ENCODE data around the gene ALG6.

Gene ALG6

GRCh38 chr1:63321066-63321784 lies 46.2 kb upstream of the ALG6 start:
- H3K79me2 ChIP-seq (ENCODE audit: control insufficient read depth, insufficient read depth, low read length) = no peaks in the 10 kb centered on the region
- H2BK120ac ChIP-seq (ENCODE audit: low read depth, low read length) = no peak overlapping the region
- no peak overlapping the region for H2AK5ac ChIP-seq (ENCODE audit: low read length)
- no peaks in the 10 kb centered on the region for H3K79me1 ChIP-seq (ENCODE audit: low read length)
- WGBS (ENCODE audit: extremely low coverage, insufficient coverage, low lambda C conversion rate) = no CpG with 5 or more reads among the region's 39 CpGs
- no peak overlapping the region for H3K4ac ChIP-seq (ENCODE audit: low read depth, low read length)
- no peak overlapping the region for H4K8ac ChIP-seq (ENCODE audit: low read depth, low read length)
- no peak overlapping the region for H3K18ac ChIP-seq (ENCODE audit: low read length)
- no peaks in the 10 kb centered on the region for H3K36me3 ChIP-seq (ENCODE audit: control insufficient read depth, insufficient read depth, low read length)
- no peak overlapping the region for H3K27ac ChIP-seq (ENCODE audit: low read depth, low read length)
- peak overlapping the region; percentile 10 for H3K56ac ChIP-seq (ENCODE audit: low read length)
- H3K23ac ChIP-seq (ENCODE audit: low read length) = no peak overlapping the region
- H3K4me2 ChIP-seq (ENCODE audit: low read length) = no peak overlapping the region
- H3K4me3 ChIP-seq (ENCODE audit: low read length) = no peak overlapping the region
- no peak overlapping the region for H3K9ac ChIP-seq (ENCODE audit: low read length)
- H4K5ac ChIP-seq (ENCODE audit: low read length) = no peak overlapping the region
- peaks cover 2% of the 10 kb centered on the region for H3K4me1 ChIP-seq (ENCODE audit: control insufficient read depth, low read depth, low read length)
- H2BK5ac ChIP-seq (ENCODE audit: low read length) = no peak overlapping the region
- peaks cover 55% of the 10 kb centered on the region for H3K27me3 ChIP-seq (ENCODE audit: insufficient read depth, low read length, poor library complexity)
- peak; percentile 54 for DNase-seq
- H2BK15ac ChIP-seq (replicated peaks; ENCODE audit: low read depth) = no peak overlapping the region

GRCh38 chr1:63321785-63322113 lies 45.7 kb upstream of the ALG6 start:
- peak overlapping the region; percentile 55 for H3K4me2 ChIP-seq (ENCODE audit: low read length)
- H3K79me1 ChIP-seq (ENCODE audit: low read length) = no peaks in the 10 kb centered on the region
- H3K27ac ChIP-seq (ENCODE audit: low read depth, low read length) = no peak overlapping the region
- no peak overlapping the region for H2BK15ac ChIP-seq (replicated peaks; ENCODE audit: low read depth)
- no peak overlapping the region for H2AK5ac ChIP-seq (ENCODE audit: low read length)
- peaks cover 2% of the 10 kb centered on the region for H3K4me1 ChIP-seq (ENCODE audit: control insufficient read depth, low read depth, low read length)
- no peak overlapping the region for H3K18ac ChIP-seq (ENCODE audit: low read length)
- no peak overlapping the region for H3K4me3 ChIP-seq (ENCODE audit: low read length)
- H3K79me2 ChIP-seq (ENCODE audit: control insufficient read depth, insufficient read depth, low read length) = no peaks in the 10 kb centered on the region
- H3K9ac ChIP-seq (ENCODE audit: low read length) = no peak overlapping the region
- H3K4ac ChIP-seq (ENCODE audit: low read depth, low read length) = no peak overlapping the region
- H3K23ac ChIP-seq (ENCODE audit: low read length) = no peak overlapping the region
- no peak overlapping the region for H4K5ac ChIP-seq (ENCODE audit: low read length)
- H3K27me3 ChIP-seq (ENCODE audit: insufficient read depth, low read length, poor library complexity) = peaks cover 58% of the 10 kb centered on the region
- H3K36me3 ChIP-seq (ENCODE audit: control insufficient read depth, insufficient read depth, low read length) = no peaks in the 10 kb centered on the region
- no peak overlapping the region for H3K56ac ChIP-seq (ENCODE audit: low read length)
- no peak overlapping the region for H2BK120ac ChIP-seq (ENCODE audit: low read depth, low read length)
- H2BK5ac ChIP-seq (ENCODE audit: low read length) = no peak overlapping the region
- H4K8ac ChIP-seq (ENCODE audit: low read depth, low read length) = no peak overlapping the region
- peak; percentile 69 for DNase-seq
- WGBS (ENCODE audit: extremely low coverage, insufficient coverage, low lambda C conversion rate) = no CpG with 5 or more reads among the region's 12 CpGs

GRCh38 chr1:63322114-63322943 lies 45.1 kb upstream of the ALG6 start, which contains the start of gene FOXD3:
TSS of gene FOXD3 (plus strand) at chr1:63322567. CDS start at chr1:63323059, 492 bp downstream.
- WGBS (ENCODE audit: extremely low coverage, insufficient coverage, low lambda C conversion rate) = no CpG with 5 or more reads among the region's 85 CpGs
- Histone ChIP-seq H4K8ac (ENCODE audit: low read depth, low read length) (no peak within 1 kb of the TSS), H4K5ac (ENCODE audit: low read length) (no peak within 1 kb of the TSS), H3K79me1 (ENCODE audit: low read length) (no peaks in the 10 kb centered on the region), H3K23ac (ENCODE audit: low read length) (peak within 1 kb of the TSS; percentile 85), H3K9ac (ENCODE audit: low read length) (peak within 1 kb of the TSS; percentile 34), H2BK120ac (ENCODE audit: low read depth, low read length) (no peak within 1 kb of the TSS), H3K56ac (ENCODE audit: low read length) (peak within 1 kb of the TSS; percentile 50), H3K36me3 (ENCODE audit: control insufficient read depth, insufficient read depth, low read length) (no peaks in the 10 kb centered on the region), H3K18ac (ENCODE audit: low read length) (peak within 1 kb of the TSS; percentile 46), H2BK5ac (ENCODE audit: low read length) (no peak within 1 kb of the TSS), H3K4me2 (ENCODE audit: low read length) (peak within 1 kb of the TSS; percentile 55), H2AK5ac (ENCODE audit: low read length) (no peak within 1 kb of the TSS), H3K79me2 (ENCODE audit: control insufficient read depth, insufficient read depth, low read length) (no peaks in the 10 kb centered on the region), H3K27ac (ENCODE audit: low read depth, low read length) (no peak within 1 kb of the TSS), H3K4me1 (ENCODE audit: control insufficient read depth, low read depth, low read length) (peaks cover 2% of the 10 kb centered on the region), H3K4me3 (ENCODE audit: low read length) (peak within 1 kb of the TSS; percentile 12), H3K4ac (ENCODE audit: low read depth, low read length) (no peak within 1 kb of the TSS), H2BK15ac (replicated peaks; ENCODE audit: low read depth) (no peak within 1 kb of the TSS), H3K27me3 (ENCODE audit: insufficient read depth, low read length, poor library complexity) (peaks cover 64% of the 10 kb centered on the region)
- DNase-seq = peak; percentile 87

- no peak overlapping the region for H3K4me3 ChIP-seq (ENCODE audit: low read length)
Measured at GRCh38 chr1:63322944-63323864, 44.2 kb upstream of the ALG6 start.

GRCh38 chr1:63323865-63324778 lies 43.3 kb upstream of the ALG6 start:
- Histone ChIP-seq H3K79me2 (ENCODE audit: control insufficient read depth, insufficient read depth, low read length) (no peaks in the 10 kb centered on the region), H3K9ac (ENCODE audit: low read length) (no peak overlapping the region), H3K79me1 (ENCODE audit: low read length) (no peaks in the 10 kb centered on the region), H3K23ac (ENCODE audit: low read length) (peak overlapping the region; percentile 38), H2BK15ac (replicated peaks; ENCODE audit: low read depth) (no peak overlapping the region), H3K4ac (ENCODE audit: low read depth, low read length) (no peak overlapping the region), H2BK120ac (ENCODE audit: low read depth, low read length) (no peak overlapping the region), H3K27ac (ENCODE audit: low read depth, low read length) (no peak overlapping the region), H3K4me1 (ENCODE audit: control insufficient read depth, low read depth, low read length) (peaks cover 2% of the 10 kb centered on the region), H3K4me3 (ENCODE audit: low read length) (no peak overlapping the region), H4K5ac (ENCODE audit: low read length) (no peak overlapping the region), H4K8ac (ENCODE audit: low read depth, low read length) (no peak overlapping the region), H3K18ac (ENCODE audit: low read length) (no peak overlapping the region), H3K56ac (ENCODE audit: low read length) (peak overlapping the region; percentile 32), H2AK5ac (ENCODE audit: low read length) (no peak overlapping the region), H3K27me3 (ENCODE audit: insufficient read depth, low read length, poor library complexity) (peaks cover 61% of the 10 kb centered on the region), H3K4me2 (ENCODE audit: low read length) (peak overlapping the region; percentile 30), H2BK5ac (ENCODE audit: low read length) (no peak overlapping the region), H3K36me3 (ENCODE audit: control insufficient read depth, insufficient read depth, low read length) (no peaks in the 10 kb centered on the region)
- WGBS (ENCODE audit: extremely low coverage, insufficient coverage, low lambda C conversion rate) = no CpG with 5 or more reads among the region's 114 CpGs
- DNase-seq = no peak

More at GRCh38 chr1:63322944-63323864, 44.2 kb upstream of the ALG6 start:
- DNase-seq = peak; percentile 75
- Histone ChIP-seq H3K36me3 (ENCODE audit: control insufficient read depth, insufficient read depth, low read length) (no peaks in the 10 kb centered on the region), H3K27me3 (ENCODE audit: insufficient read depth, low read length, poor library complexity) (peaks cover 64% of the 10 kb centered on the region), H3K9ac (ENCODE audit: low read length) (no peak overlapping the region), H4K5ac (ENCODE audit: low read length) (no peak overlapping the region), H3K4me2 (ENCODE audit: low read length) (peak overlapping the region; percentile 16), H3K23ac (ENCODE audit: low read length) (peak overlapping the region; percentile 85), H3K18ac (ENCODE audit: low read length) (no peak overlapping the region), H3K56ac (ENCODE audit: low read length) (peak overlapping the region; percentile 39), H3K79me1 (ENCODE audit: low read length) (no peaks in the 10 kb centered on the region), H2AK5ac (ENCODE audit: low read length) (no peak overlapping the region), H3K4ac (ENCODE audit: low read depth, low read length) (no peak overlapping the region), H3K4me1 (ENCODE audit: control insufficient read depth, low read depth, low read length) (peaks cover 2% of the 10 kb centered on the region), H4K8ac (ENCODE audit: low read depth, low read length) (no peak overlapping the region), H3K79me2 (ENCODE audit: control insufficient read depth, insufficient read depth, low read length) (no peaks in the 10 kb centered on the region), H3K27ac (ENCODE audit: low read depth, low read length) (no peak overlapping the region), H2BK120ac (ENCODE audit: low read depth, low read length) (no peak overlapping the region), H2BK15ac (replicated peaks; ENCODE audit: low read depth) (no peak overlapping the region), H2BK5ac (ENCODE audit: low read length) (no peak overlapping the region)
- WGBS (ENCODE audit: extremely low coverage, insufficient coverage, low lambda C conversion rate) = no CpG with 5 or more reads among the region's 104 CpGs

Data from mesendoderm (in vitro differentiated cells).